CD4-positive, CD25-positive, alpha-beta regulatory T cell (primary cell): Measurements from ENCODE around the gene RCOR2. TPM values are rescaled to one million over a fixed set of nuclear protein-coding genes. Genes with fewer than 3 reads are reported as not detected.

Experiments
- ATAC-seq, 2 donors: fragments of 150-1000 bp; cut with Tn5 transposase; one replicate each; pipeline ENCODE4 v1.10.0; 2021; ENCODE audit warnings: low read depth in 2 of 2, moderate number of reproducible peaks in 2 of 2, moderate library complexity in 1 of 2
- DNase-seq, 3 donors: peaks; one replicate each; pipeline versions ENCODE4 v3.0.0 to v3.0.0-alpha.2; 2012 to 2022; ENCODE audit warnings: mixed read lengths in 1 of 3
- H3K27ac ChIP-seq: one replicate; pipeline ENCODE4 v1.7.0; 2013; ENCODE audit warnings: mild to moderate bottlenecking, low read length; ENCODE audit not compliant: insufficient read depth, poor library complexity, severe bottlenecking
- H3K27me3 ChIP-seq: one replicate; pipeline ENCODE4 v1.7.0; 2013; ENCODE audit warnings: low read length; ENCODE audit not compliant: control insufficient read depth, insufficient read depth
- H3K36me3 ChIP-seq: one replicate; pipeline ENCODE4 v1.7.0; 2013; ENCODE audit warnings: mild to moderate bottlenecking, low read length, moderate library complexity; ENCODE audit not compliant: control insufficient read depth, insufficient read depth
- H3K4me1 ChIP-seq: 2 replicates; pipeline ENCODE4 v1.7.0; 2013; ENCODE audit warnings: mild to moderate bottlenecking, low read length; ENCODE audit not compliant: insufficient read depth, control insufficient read depth, poor library complexity, severe bottlenecking
- H3K4me3 ChIP-seq: one replicate; pipeline ENCODE4 v1.7.0; 2013; ENCODE audit warnings: low read depth, mild to moderate bottlenecking, low read length, moderate library complexity
- H3K9me3 ChIP-seq, 2 experiments: 1 replicate in 1 of 2; 2 replicates in 1 of 2; pipeline ENCODE4 v1.7.0; 2013; ENCODE audit warnings: low read length in 2 of 2, mild to moderate bottlenecking in 1 of 2, moderate library complexity in 1 of 2; ENCODE audit not compliant: control insufficient read depth in 2 of 2
- H3K27ac Mint-ChIP-seq, 3 donors: one replicate each; pipeline ENCODE4 v1.8.0; 2020 to 2022; ENCODE audit warnings: mild to moderate bottlenecking in 3 of 3, mixed read lengths in 3 of 3, moderate library complexity in 2 of 3
- H3K27me3 Mint-ChIP-seq: one replicate; pipeline ENCODE4 v1.8.0; 2022; ENCODE audit warnings: mild to moderate bottlenecking, mixed read lengths
- H3K36me3 Mint-ChIP-seq: one replicate; pipeline ENCODE4 v1.8.0; 2020; ENCODE audit warnings: mixed read lengths
- H3K4me1 Mint-ChIP-seq, 4 donors: one replicate each; pipeline ENCODE4 v1.8.0; 2020 to 2022; ENCODE audit warnings: mixed read lengths in 4 of 4, mild to moderate bottlenecking in 1 of 4
- H3K4me3 Mint-ChIP-seq, 4 donors: one replicate each; pipeline ENCODE4 v1.8.0; 2020 to 2022; ENCODE audit warnings: mild to moderate bottlenecking in 4 of 4, mixed read lengths in 4 of 4, moderate library complexity in 3 of 4
- H3K9me3 Mint-ChIP-seq, 7 donors: one replicate each; pipeline ENCODE4 v1.8.0; 2020 to 2022; ENCODE audit warnings: mixed read lengths in 7 of 7, mild to moderate bottlenecking in 3 of 7, moderate library complexity in 2 of 7
- polyA plus RNA-seq, 4 donors: library from polyadenylated mRNA; unstranded; fragments of 300-500 nt; fragmentation: Illumina TruSeq; gene quantifications; one replicate each; pipeline ENCODE4 v1.2.3, GENCODE V29; 2021
- total RNA-seq: library from RNA; stranded (reverse); gene quantifications from one replicate; pipeline ENCODE4 v1.2.3, GENCODE V29; 2022

Gene RCOR2
- total and polyA plus RNA-seq, 5 donors from 2014 or later = not detected

DNA sequence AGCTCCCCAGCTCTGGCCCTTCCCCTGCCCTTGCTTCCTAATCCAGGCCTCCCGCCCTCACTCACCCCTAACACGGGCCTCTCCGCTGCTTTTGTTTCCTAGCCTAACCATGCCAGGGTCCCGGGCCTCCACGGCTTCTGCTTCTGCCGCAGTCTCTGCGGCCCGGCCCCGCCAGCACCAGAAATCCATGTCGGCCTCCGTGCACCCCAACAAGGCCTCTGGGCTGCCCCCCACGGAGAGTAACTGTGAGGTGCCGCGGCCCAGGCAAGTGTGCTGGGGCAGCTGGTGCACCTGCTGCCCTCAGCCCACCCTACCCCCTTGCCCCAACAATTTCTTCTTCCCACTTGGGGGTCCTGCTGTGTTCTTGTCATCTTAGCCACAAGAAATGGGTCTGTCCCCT lies 13.1 kb downstream of the RCOR2 start:
- Histone ChIP-seq H3K27ac (no peak overlapping the region), H3K4me3 (no peak overlapping the region), H3K27me3 (no peaks in the 10 kb centered on the region), H3K9me3 (no peaks in the 10 kb centered on the region), H3K36me3 (peaks cover 91% of the 10 kb centered on the region), H3K4me1 (no peaks in the 10 kb centered on the region)
- peaks cover 46% of the 10 kb centered on the region for H3K36me3 Mint-ChIP-seq
- peaks cover 0 to 5% (median 4%) of the 10 kb centered on the region in 4 donors for H3K4me1 Mint-ChIP-seq
- DNase-seq = no peak
- H3K9me3 Mint-ChIP-seq = no peaks in the 10 kb centered on the region
- no peaks in the 10 kb centered on the region for H3K27me3 Mint-ChIP-seq
- no peak overlapping the region for H3K4me3 Mint-ChIP-seq
- no peak for ATAC-seq
- no peak overlapping the region for H3K27ac Mint-ChIP-seq

DNA sequence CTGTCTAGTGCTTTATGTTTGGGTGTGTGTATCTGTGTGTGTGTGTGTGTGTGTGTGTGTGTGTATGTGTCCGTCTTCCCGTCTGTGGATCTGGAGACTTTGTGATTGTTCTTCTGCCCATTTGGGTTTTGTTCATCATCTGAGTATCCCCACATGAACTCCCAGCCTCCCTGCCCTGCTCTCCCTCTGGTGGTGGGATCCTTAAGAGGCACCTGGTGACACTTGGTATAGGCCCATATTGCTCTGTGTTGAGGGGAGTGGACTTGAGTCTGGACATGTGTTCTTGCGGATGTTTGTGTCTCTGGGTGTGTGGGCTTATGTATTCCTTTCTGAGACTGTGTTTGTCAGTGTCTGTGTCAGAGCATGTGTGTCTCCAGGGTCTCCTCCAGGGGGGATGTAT lies 15.3 kb downstream of the RCOR2 start:
- peaks cover 93% of the 10 kb centered on the region for H3K36me3 ChIP-seq
- no peak overlapping the region for H3K27ac ChIP-seq
- H3K4me3 ChIP-seq = no peak overlapping the region
- no peaks in the 10 kb centered on the region for H3K27me3 Mint-ChIP-seq
- DNase-seq (peak in 1 of 3 donors; percentile 38), ATAC-seq (no peak)
- no peak overlapping the region for H3K27ac Mint-ChIP-seq
- no peaks in the 10 kb centered on the region for H3K27me3 ChIP-seq
- H3K4me3 Mint-ChIP-seq = no peak overlapping the region
- H3K4me1 ChIP-seq = no peaks in the 10 kb centered on the region
- no peaks in the 10 kb centered on the region for H3K9me3 Mint-ChIP-seq
- H3K36me3 Mint-ChIP-seq = peaks cover 57% of the 10 kb centered on the region
- H3K4me1 Mint-ChIP-seq = peaks cover 3 to 12% (median 4%) of the 10 kb centered on the region in 4 donors
- no peaks in the 10 kb centered on the region for H3K9me3 ChIP-seq

DNA sequence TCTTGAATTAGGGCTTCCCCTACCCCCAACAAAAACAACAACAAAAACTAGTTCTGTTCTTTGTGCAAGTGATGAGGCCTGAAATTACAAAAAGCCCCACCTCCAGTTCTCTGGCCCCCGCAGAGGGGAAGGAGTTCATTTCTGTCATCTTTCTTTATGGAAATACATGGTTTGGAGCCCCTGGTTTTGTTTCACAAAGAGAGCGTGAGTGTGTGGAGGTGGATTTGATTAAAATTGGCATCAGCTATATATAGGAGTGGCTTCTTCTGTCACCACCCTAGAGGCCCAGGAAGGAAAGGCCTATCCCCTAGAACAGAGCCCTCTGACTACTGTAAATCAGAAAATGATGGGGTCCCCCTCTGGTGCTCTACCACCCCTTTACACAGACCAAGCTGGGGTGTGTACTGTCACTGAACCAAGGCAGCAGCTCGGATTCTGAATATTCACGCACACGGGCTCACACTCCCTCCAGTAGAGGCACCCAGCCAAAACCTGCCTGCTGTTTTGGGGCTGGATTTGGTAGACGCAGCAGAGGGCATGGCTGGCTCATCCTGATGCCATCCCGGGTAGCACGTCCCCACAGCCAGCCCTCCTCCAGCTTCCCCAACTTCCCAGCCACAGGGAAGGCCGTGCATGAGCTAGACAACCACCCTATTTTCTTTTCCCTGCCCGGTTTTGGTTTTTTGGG lies 19.4 kb downstream of the RCOR2 start:
- Mint-ChIP-seq H3K27ac (peak overlapping the region in 1 of 3 donors; percentile 31), H3K4me3 (no peak overlapping the region), H3K4me1 (peaks cover 14 to 27% (median 23%) of the 10 kb centered on the region in 4 donors), H3K36me3 (peaks cover 48% of the 10 kb centered on the region), H3K9me3 (no peaks in the 10 kb centered on the region), H3K27me3 (no peaks in the 10 kb centered on the region)
- Histone ChIP-seq H3K4me3 (no peak overlapping the region), H3K9me3 (no peaks in the 10 kb centered on the region), H3K27ac (no peak overlapping the region), H3K27me3 (no peaks in the 10 kb centered on the region), H3K36me3 (peaks cover 90% of the 10 kb centered on the region), H3K4me1 (no peaks in the 10 kb centered on the region)
- DNase-seq = no peak
- ATAC-seq = no peak

DNA sequence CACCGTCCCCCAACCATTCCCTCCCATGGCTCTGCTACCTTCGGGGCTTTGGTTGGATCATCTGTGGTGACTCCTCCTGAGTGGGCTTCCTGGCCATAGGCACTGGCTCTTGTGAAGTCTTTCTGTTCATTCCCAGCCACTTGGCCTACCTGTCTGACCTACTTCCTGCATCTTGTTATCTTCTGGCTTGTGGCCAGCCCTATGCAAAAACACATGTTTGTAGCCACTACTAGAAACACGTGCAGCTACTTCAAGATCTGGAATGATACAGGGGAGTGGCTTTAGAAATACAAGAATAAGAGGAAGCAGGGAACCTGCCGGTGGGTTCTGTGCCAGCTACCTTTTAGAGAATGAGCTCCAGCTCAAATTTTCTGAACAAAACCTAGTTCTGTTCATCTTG lies 20.9 kb downstream of the RCOR2 start:
- peak overlapping the region; percentile 71 to 93 (median 90) for H3K27ac Mint-ChIP-seq
- no peak overlapping the region for H3K4me3 Mint-ChIP-seq
- H3K27ac ChIP-seq = no peak overlapping the region
- H3K9me3 Mint-ChIP-seq = no peaks in the 10 kb centered on the region
- H3K36me3 Mint-ChIP-seq = peaks cover 41% of the 10 kb centered on the region
- H3K4me3 ChIP-seq = no peak overlapping the region
- no peaks in the 10 kb centered on the region for H3K27me3 Mint-ChIP-seq
- H3K4me1 ChIP-seq = peaks cover 14% of the 10 kb centered on the region
- no peak for ATAC-seq
- peaks cover 21 to 41% (median 37%) of the 10 kb centered on the region in 4 donors for H3K4me1 Mint-ChIP-seq
- H3K36me3 ChIP-seq = peaks cover 81% of the 10 kb centered on the region
- no peak for DNase-seq
- H3K9me3 ChIP-seq = no peaks in the 10 kb centered on the region
- no peaks in the 10 kb centered on the region for H3K27me3 ChIP-seq

DNA sequence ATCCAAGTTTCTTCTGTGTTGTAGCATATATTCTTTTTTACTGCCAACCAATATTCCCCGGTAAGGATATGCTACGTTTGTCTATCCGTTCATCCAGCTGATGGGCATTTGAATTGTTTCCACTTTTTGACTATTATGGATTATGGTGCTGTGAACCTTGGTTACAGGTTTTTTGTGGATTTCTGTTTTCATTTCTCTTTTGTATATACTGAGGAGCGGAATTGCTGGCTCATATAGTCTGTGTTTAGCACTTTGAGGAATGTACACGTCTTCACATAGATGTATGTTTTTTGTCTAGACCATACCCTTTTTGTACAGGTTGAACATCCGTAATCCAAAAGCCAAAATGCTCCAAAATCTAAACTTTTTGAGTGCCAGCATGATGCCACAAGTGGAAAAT lies 23.6 kb downstream of the RCOR2 start:
- H3K27me3 Mint-ChIP-seq = no peaks in the 10 kb centered on the region
- peaks cover 0 to 1% (median 0%) of the 10 kb centered on the region in 7 donors for H3K9me3 Mint-ChIP-seq
- no peak overlapping the region for H3K27ac Mint-ChIP-seq
- H3K4me1 ChIP-seq = peaks cover 38% of the 10 kb centered on the region
- H3K9me3 ChIP-seq = no peaks in the 10 kb centered on the region
- peak overlapping the region in 1 of 4 donors; percentile 82 for H3K4me3 Mint-ChIP-seq
- no peak overlapping the region for H3K27ac ChIP-seq
- no peak overlapping the region for H3K4me3 ChIP-seq
- ATAC-seq = no peak
- peaks cover 36% of the 10 kb centered on the region for H3K36me3 Mint-ChIP-seq
- no peak for DNase-seq
- no peaks in the 10 kb centered on the region for H3K27me3 ChIP-seq
- H3K4me1 Mint-ChIP-seq = peaks cover 37 to 68% (median 54%) of the 10 kb centered on the region in 4 donors
- H3K36me3 ChIP-seq = peaks cover 57% of the 10 kb centered on the region

DNA sequence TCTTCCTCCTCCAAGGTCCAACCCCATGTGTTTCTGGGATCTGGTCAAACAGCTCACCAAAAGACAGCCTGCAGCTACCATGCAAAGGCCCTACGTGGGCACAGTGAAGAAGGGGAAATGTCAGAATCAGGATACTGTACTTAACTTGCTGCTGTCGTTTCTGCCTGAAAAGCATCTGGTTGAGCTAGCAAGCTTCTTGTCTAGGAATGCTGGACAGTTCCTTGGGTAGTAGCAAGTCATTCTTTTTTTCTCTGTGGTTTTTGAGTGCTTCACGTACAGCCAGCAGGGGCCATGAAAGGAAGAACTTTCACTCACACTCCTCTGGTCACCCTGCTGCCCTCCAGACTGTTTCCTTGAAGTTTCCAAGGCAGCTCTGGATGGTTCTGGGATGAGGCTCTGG lies 24.7 kb downstream of the RCOR2 start:
- no peak for DNase-seq
- peaks cover 47% of the 10 kb centered on the region for H3K36me3 ChIP-seq
- ATAC-seq = no peak
- H3K9me3 ChIP-seq = no peaks in the 10 kb centered on the region
- Mint-ChIP-seq H3K9me3 (peaks cover 0 to 1% (median 0%) of the 10 kb centered on the region in 7 donors), H3K4me1 (peaks cover 37 to 79% (median 62%) of the 10 kb centered on the region in 4 donors), H3K4me3 (peak overlapping the region in 3 of 4 donors; percentile 26 to 86 (median 38)), H3K27ac (peak overlapping the region in 2 of 3 donors; percentile 7 to 82), H3K27me3 (no peaks in the 10 kb centered on the region), H3K36me3 (peaks cover 32% of the 10 kb centered on the region)
- H3K27ac ChIP-seq = no peak overlapping the region
- no peaks in the 10 kb centered on the region for H3K27me3 ChIP-seq
- H3K4me3 ChIP-seq = no peak overlapping the region
- peaks cover 48% of the 10 kb centered on the region for H3K4me1 ChIP-seq

DNA sequence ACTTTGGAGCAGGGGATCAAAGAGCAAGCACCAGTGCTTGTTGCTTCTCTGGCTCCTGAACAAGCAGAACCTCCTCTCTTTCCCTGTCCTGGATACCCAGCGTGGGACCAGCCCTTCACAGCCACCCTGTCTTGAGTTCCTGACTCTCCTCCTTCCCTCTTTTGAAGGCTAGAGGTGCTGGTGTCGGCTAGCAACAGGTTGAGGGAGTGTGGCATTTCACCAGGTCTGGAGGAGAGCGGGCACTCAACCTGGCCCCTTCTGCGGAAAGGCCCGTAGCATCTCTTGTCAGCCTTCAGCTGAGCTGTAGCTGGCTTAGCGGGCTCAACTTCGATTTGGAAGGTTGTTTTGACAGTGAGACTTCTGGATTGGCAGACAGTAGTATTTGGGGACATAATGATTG lies 26.6 kb downstream of the RCOR2 start:
- H3K4me1 ChIP-seq = peaks cover 57% of the 10 kb centered on the region
- H3K36me3 Mint-ChIP-seq = peaks cover 20% of the 10 kb centered on the region
- no peaks in the 10 kb centered on the region for H3K9me3 ChIP-seq
- H3K27me3 Mint-ChIP-seq = no peaks in the 10 kb centered on the region
- H3K4me3 Mint-ChIP-seq = peak overlapping the region; percentile 86 to 97 (median 96)
- H3K9me3 Mint-ChIP-seq = peaks cover 0 to 1% (median 0%) of the 10 kb centered on the region in 7 donors
- DNase-seq (no peak), ATAC-seq (no peak)
- no peak overlapping the region for H3K27ac ChIP-seq
- peak overlapping the region; percentile 67 to 89 (median 83) for H3K27ac Mint-ChIP-seq
- H3K27me3 ChIP-seq = no peaks in the 10 kb centered on the region
- peak overlapping the region; percentile 85 for H3K4me3 ChIP-seq
- peaks cover 30% of the 10 kb centered on the region for H3K36me3 ChIP-seq
- H3K4me1 Mint-ChIP-seq = peaks cover 32 to 79% (median 59%) of the 10 kb centered on the region in 4 donors

DNA sequence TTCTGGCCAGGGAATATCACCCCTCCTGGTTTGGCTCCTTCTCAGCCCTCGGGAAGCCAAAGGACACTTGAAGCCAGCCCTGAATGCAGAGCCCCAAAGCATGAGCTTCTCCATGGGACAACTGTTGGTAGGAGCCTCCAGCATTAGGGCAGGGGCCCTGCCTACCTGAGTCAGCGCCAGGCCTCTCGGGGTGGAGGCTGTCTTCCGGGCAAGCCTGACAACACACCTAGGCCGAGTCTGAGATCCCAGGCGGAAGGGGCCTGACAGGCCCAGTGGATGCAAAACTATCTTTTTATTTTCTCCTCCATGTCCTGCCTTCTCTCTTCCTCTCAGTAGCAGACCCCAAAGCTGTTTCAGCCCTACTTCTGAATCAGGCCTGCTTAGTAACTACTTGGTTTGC lies 27.6 kb downstream of the RCOR2 start:
- H3K4me1 Mint-ChIP-seq = peaks cover 32 to 82% (median 62%) of the 10 kb centered on the region in 4 donors
- H3K4me3 ChIP-seq = peak overlapping the region; percentile 85

More for the DNA sequence above, 27.6 kb downstream of the RCOR2 start:
- peaks cover 14% of the 10 kb centered on the region for H3K36me3 Mint-ChIP-seq
- peak overlapping the region; percentile 76 for H3K27ac ChIP-seq
- H3K27me3 Mint-ChIP-seq = no peaks in the 10 kb centered on the region
- H3K9me3 ChIP-seq = no peaks in the 10 kb centered on the region
- H3K4me1 ChIP-seq = peaks cover 57% of the 10 kb centered on the region
- peaks cover 21% of the 10 kb centered on the region for H3K36me3 ChIP-seq
- H3K27me3 ChIP-seq = no peaks in the 10 kb centered on the region
- peak overlapping the region; percentile 89 to 96 (median 95) for H3K27ac Mint-ChIP-seq
- DNase-seq (no peak), ATAC-seq (no peak)
- peaks cover 0 to 1% (median 0%) of the 10 kb centered on the region in 7 donors for H3K9me3 Mint-ChIP-seq
- peak overlapping the region; percentile 86 to 97 (median 96) for H3K4me3 Mint-ChIP-seq
